Adrenal gland (tissue), 5 donors: Measurements from ENCODE around the gene CAMSAP1.

Source experiments
- POLR2A ChIP-seq, 2 donors: fragments of 450-650 bp; IDR thresholded peaks; one replicate each; pipeline ENCODE4 v1.6.1; 2017; ENCODE audit warnings: antibody characterized with exemption in 2 of 2, mild to moderate bottlenecking in 2 of 2, moderate library complexity in 1 of 2
- TF ChIP-seq, protein P1 (sequence below), 6 experiments: fragments of 450-650 bp in 4 of 6; fragments of 200-600 bp in 2 of 6; sonication (generic) in 1 of 6; IDR thresholded peaks; 1 replicate in 5 of 6; 2 replicates in 1 of 6; pipeline versions ENCODE4 v1.5.1 to v1.8.0; 2016 to 2021; ENCODE audit warnings: antibody characterized with exemption in 6 of 6, mild to moderate bottlenecking in 2 of 6, moderate library complexity in 1 of 6
- donor health status: DM: no; HTN: no; CAD: no.

DNA sequence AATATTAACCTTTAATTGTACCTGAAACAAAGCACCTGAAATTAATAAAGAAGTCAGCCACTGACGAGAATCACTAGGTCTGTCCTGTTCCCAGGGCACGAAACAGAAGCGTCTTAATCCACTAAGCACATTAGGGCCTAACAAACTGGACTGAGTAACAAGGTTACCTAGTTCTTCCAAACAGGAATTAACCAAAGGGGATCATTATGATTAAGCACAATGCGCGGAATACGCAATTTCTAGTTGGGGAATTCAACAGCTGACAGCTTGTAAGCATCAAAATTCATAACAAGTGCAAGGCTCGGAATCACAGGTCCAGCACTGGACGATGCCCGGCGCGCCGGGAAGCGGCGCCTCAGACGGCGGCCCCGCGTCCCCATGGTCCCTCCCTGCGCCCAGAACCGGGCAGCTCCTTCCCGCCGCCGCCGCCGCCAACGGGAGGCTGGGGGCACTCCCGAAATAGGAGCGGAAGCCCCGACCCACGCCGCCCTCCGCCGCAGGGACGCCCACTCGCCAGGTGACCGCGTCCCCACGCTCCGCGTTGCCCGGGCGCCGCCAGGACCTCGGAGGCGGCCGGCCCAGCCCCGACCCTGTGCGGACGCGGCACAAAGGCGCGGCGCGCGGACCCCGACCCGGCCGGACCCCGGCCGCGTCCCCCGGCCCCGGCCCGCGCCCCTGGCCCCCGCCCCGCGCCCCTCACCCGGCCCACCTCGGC, 898 bp downstream of the CAMSAP1 start:
- TF ChIP-seq, protein P1, sequence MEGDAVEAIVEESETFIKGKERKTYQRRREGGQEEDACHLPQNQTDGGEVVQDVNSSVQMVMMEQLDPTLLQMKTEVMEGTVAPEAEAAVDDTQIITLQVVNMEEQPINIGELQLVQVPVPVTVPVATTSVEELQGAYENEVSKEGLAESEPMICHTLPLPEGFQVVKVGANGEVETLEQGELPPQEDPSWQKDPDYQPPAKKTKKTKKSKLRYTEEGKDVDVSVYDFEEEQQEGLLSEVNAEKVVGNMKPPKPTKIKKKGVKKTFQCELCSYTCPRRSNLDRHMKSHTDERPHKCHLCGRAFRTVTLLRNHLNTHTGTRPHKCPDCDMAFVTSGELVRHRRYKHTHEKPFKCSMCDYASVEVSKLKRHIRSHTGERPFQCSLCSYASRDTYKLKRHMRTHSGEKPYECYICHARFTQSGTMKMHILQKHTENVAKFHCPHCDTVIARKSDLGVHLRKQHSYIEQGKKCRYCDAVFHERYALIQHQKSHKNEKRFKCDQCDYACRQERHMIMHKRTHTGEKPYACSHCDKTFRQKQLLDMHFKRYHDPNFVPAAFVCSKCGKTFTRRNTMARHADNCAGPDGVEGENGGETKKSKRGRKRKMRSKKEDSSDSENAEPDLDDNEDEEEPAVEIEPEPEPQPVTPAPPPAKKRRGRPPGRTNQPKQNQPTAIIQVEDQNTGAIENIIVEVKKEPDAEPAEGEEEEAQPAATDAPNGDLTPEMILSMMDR (IDR thresholded peaks at IDR 0.05), result no peak
- TF ChIP-seq POLR2A (IDR thresholded peaks at IDR 0.05), result peak in 1 of 2 donors; percentile 34
